Left kidney (tissue), 2 donors: ENCODE results near the gene MMAB. TPM values are rescaled to one million over a fixed set of nuclear protein-coding genes. Genes with fewer than 3 reads are reported as not detected.

ENCODE experiments used
- DNase-seq: peaks from one replicate; pipeline ENCODE4 v3.0.0-alpha.2; 2013
- polyA plus RNA-seq: library from polyadenylated mRNA; unstranded; fragments of 120-200 nt; gene quantifications from one replicate; pipeline ENCODE4 v1.2.1, GENCODE V29; 2013; ENCODE audit not compliant: insufficient read length

Gene MMAB
- polyA plus RNA-seq, 1 donor: 35.2 TPM

DNA sequence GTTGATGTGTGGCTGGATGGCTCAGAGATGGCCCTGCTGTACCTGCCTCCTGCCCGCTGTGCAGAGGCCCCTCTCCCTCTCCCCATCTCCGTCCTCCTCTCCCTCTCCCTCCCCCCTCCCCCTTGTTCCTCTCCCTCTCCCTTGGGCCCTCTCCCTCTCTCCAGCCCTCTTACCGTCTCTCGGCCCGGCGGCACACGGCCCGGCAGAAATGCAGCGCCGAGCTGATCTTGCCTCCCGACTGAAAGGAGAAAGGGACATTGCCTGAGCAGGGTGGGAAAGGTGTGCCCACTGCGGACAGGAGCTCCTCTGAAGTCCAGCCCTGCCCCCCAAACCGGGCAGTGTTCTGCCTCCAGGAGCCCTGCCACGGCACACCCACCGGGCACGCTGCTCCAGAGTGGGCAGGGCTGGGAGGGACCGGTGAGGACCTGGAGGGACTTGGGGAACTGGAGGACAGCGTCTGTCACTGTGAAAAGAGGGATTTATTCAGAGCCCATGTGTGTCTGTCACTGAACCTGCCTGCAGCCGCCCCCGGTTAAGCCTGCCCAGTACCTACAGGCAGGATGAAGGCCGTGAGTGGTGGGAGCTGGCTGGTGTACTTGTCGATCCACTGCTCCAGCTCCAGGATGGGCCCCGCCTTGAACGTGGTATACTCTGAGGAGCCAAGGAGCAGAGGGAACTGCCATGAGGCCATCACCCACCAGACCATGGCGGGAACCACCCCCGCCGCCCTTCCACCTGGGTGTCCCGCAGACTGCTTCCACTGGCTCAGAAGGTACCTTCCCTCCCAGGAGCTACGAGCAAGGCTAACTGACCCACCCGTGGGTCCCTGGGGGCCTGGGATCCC is 12.2 kb downstream of the MMAB start:
- DNase-seq: no peak

- DNase-seq: no peak
Measured at GRCh38 chr12:109559601-109560000, 13.7 kb downstream of the MMAB start.

DNA sequence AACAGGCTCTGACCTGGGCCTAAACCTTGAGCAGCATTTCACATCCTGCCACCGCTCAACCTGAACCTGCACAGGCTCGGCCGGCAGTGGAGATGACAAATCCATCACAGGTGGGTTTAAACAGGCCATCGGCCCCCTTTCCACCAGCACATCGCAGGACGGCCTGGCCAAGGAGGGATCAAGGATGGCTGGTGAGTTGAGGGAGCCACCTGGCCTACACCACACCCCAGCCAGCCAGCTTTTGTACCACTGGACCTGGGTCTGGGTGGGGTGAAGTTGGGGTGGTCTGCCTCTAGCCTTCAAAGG is 14.2 kb downstream of the MMAB start:
- no peak for DNase-seq

DNA sequence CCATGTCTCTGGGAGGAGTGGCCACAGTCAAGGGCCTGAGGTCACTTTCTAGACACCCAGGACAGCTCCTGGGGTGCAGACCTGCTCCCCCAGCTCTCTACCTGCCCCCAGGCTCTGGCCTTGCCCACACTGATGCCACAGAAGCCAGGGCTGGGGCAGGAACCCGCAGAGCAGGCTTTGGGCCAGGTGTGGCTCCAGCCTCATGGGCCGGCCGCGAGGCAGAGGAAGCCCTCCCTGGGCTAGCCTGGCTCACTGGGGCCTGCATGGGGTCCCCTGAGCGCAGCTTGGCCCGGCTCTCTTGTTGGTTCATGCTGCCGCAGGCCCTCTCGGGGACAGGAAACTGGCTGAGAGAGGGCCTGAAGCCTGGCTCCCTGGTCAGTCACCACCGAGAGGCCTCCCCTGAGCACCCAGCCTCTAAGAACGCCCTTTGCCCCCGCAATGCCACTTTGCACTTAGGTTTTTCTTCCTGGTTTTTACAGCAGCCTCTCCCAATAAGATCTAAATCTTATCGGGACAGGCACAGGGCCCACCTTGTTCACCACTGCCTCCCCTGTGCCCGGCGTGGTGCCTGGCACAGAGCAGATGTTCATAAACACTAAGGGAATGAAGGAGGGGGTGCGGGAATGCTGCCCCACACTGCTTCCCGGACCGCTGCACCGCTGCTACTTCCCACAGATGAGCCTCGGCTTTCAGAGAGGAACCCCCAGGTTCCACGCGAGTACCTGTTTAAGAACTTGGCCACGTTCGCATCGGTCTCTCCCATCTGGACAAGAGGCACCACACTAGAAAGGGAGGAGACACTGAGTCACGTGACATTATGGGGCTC is 14.7 kb downstream of the MMAB start:
- no peak for DNase-seq

DNA sequence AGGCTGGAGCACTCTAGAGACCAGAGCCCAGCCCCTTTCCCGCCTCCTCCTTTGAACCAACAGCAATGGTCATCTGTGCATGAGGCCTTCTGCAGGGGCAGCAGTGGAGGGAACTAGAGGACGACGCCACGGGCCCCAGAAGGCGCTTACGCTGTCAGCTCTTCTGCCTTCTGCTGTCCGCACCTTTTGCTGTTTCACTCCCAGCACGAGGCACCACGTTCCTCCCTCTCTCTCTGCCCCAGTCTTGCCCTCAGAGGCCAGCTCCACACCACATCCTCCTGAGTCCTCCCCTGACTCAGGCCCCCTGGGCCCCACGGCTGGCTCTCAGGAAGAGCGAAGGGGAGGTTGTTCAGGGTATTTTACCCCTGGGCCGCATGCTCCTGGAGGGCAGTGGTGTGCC is 15.5 kb downstream of the MMAB start:
- DNase-seq: no peak

DNA sequence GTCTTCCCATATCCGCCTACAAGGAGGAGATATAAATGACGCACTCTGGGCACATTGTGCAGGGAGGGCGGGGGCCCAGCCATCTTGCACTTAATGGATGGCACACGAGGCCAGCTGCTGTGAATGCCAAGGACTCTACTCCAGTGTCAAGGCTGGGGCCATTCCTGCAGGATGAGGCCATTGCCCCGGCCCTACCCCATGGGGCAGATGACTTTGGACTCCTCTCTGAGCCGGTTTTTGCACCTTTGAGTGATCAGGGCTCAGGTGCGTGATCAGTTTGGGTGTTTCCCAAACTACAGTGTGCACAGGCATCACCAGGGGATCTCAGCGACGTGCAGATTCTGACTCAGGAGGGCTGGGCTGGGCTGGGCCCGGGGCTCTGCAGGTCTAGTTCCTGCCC is 16.1 kb downstream of the MMAB start:
- no peak for DNase-seq

- DNase-seq: no peak
Measured at GRCh38 chr12:109555431-109556315, 17.6 kb downstream of the MMAB start.

GRCh38 chr12:109554761-109555160 is 18.5 kb downstream of the MMAB start:
- no peak for DNase-seq

- DNase-seq: no peak
Measured at GRCh38 chr12:109553906-109554500, 19.3 kb downstream of the MMAB start.

- no peak for DNase-seq
Measured at GRCh38 chr12:109553483-109553882, 19.8 kb downstream of the MMAB start.

- no peak for DNase-seq
Measured at GRCh38 chr12:109552971-109553370, 20.3 kb downstream of the MMAB start.

DNA sequence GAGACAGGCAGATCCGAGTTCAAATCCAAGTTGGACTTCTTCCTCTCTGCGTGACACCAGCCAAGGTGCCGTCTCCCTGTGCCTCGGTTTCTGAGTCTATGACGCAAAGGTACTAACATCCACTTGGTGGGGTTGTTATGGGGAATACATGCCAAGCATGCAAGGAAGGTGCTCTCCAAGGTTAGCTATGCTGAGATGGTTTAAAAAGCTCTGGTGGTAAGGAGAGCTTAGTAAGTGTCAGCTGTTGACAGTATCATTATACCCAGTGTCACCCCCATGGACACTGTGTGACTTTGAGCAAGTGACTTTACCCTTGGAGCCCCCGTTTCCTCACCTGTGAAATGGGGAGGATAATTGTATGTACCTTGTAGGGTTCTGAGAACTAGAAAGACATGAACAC is 22.2 kb downstream of the MMAB start:
- DNase-seq: no peak

GRCh38 chr12:109550281-109550680 is 23.0 kb downstream of the MMAB start:
- DNase-seq: no peak

GRCh38 chr12:109549613-109550270 is 23.6 kb downstream of the MMAB start:
- peak; percentile 32 for DNase-seq

- DNase-seq: no peak
Measured at GRCh38 chr12:109548258-109548657, 25.0 kb downstream of the MMAB start.

- DNase-seq: no peak
Measured at GRCh38 chr12:109547286-109547685, 26.0 kb downstream of the MMAB start.

GRCh38 chr12:109545826-109546225 is 27.5 kb downstream of the MMAB start:
- no peak for DNase-seq

DNA sequence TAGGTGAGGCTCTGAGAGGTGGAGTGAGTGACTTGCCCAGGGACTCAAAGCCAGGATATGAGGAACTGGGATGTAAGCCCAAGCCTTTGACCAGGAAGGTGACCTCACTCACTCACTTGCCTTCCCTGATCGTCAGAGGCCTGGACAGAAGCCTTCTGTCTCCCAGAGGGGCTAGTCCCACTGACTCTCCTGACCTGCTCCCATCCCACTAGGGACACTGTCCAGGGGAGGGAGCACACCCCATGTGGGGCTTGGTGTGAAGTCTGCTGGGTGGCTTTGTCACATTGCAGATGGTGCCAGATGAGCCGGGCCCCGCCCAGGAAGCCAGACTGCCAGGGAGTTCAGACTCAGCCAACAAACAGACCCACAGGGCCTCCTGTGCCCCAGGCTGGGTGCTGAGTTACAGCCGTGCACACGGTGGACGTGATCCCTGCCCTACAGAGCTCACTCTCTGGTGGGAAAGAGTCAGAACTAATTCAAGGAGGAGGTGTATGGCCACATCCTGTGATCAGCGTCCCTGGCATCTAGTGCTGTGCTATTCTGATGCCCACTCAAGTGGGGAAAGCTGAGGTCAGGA is 28.3 kb downstream of the MMAB start:
- no peak for DNase-seq

DNA sequence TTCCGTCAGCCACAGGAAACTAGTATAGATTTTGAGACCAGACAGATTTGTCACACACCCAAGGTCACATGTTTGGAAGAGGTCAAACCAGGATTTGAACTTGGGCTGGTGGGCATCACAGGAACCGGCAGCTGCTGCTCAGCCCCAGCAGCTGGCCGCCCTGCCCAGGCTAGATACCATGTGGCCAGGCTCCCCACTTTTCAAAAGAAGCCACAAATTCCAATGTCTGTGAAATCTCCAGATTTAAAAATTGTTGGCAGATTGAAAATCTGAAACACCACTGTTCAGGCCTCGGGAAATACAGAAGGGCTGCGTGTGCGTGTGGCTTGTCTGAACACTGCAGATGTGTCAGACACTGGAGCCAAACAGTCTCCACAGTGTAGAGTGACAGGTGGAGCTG is 30.4 kb downstream of the MMAB start:
- no peak for DNase-seq

DNA sequence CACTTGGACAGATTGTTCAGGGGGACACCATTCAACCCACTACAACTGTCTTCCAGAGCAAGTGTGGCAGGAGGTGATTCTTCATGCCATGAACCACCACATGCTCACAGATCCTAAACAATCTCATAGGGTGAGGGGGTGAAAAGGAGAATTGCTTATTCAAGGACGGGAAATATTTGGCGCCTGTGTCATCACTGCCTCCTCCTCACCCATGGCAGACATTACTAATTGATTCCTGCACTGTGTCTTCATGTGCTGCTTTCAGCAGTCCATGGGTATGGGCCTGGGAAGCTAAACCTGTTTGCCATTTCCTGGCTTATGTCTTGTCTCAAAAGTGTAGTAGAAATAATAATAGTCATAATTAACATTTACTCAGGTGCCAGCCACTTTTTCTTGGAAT is 31.3 kb downstream of the MMAB start:
- DNase-seq: no peak

GRCh38 chr12:109541413-109541726 is 31.9 kb downstream of the MMAB start:
- DNase-seq: no peak
